NOMO-1 treated with dmso at 0.1 percent for 144 hours (cell line): Measurements from ENCODE around the gene PYROXD2.

Experiments used
- DNase-seq: peaks from one replicate; lab custom pipeline; 2025; ENCODE audit not compliant: unreplicated experiment; lab: John Stamatoyannopoulos, UW

PYROXD2 gene

DNA sequence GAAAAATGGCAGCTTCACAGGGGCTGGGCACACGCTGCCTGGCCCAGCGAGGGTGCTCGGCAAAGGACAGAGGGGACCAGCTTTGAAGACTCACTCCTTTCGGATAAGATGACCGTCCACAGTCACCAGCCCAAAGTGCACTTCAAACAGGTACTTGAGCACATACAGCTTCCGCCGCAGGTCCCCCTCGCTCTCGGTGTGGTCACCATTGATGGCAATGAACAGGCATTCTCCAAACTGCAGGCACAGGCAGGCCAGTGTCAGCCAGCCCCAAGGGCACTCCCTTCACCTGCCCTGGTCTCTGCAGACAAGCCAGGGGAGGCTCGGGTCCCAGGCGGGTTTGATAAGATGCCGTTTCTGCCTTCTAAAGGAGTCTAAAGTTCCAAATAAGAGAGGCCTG, 20.2 kb upstream of the PYROXD2 start:
- DNase-seq, result no peak

DNA sequence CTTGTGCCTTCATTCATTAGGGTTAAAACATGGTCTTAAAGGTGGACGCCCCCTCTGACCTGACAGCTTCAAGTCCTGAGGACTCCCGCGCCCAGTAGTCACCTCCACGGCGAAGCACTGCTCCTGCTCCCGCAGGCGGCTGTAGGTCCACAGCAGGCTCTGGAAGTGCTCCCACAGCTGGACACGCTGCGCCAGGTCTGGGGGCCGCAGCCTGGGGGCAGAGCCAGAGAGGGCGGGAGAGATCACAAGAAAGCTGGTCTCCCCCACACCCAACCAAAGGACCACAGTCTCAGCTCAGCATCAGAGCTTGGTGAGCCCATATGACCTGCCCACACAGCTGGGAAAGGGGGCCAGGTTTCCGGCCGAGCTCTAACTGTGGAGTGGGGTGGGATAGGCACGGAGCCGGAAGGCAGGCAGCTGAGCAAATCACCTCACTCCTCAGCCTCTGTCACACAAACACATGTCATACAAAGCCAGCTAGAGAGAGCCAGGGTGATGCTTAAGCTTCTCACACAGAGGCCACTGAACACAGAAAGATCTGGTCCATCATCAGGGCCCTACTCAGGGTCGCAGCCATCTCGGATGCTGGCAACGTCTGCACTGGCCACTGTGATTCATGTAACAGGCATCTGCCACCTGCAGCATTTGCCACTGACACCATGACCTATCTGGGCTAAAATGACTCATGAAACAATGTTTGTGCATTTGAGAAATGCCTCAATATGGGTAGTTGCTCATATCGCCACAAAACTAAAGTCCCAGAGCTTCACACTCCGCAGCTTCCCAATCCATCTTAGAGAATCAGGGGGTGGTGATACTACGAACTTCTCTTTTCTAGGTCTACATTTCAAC, 19.1 kb upstream of the PYROXD2 start:
- DNase-seq, result no peak

DNA sequence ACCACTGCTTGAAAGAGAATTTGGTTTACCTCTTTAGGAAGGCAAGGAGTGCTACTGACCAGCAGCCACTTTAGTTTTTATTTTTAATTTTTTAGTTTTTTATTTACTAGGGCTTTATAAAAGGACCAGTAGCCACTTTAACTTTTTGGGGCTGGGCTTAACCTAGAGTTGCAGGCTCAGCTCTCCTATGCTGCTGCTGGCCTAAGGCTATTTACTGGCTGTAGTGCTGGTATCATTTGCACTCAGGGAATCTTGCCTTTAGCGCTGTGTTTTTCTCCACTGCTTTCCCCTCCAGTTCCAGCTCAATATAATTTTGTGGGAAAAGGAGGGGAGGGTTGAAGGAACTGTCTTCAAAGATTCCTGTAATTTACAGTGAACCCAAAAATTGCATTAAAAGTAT, 18.4 kb upstream of the PYROXD2 start:
- DNase-seq, result no peak

DNA sequence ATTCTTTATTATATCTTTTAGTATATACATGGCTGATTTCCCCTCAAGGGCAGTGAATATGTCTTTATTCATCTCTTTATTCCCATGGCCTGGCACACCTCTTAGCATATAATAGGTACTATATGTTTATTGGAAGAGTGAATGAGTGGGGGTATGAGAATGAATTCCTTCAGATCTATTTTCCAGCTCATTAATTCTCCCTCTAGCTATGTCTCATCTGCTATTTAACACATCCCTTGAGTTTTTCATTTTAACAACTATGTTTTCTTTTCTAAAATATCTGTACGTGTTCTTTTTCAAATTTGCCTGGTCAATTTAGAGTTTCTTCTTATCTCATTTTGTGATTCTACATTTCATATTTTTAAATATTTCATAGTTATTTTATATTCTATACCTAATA, 17.3 kb upstream of the PYROXD2 start:
- DNase-seq, result no peak

DNA sequence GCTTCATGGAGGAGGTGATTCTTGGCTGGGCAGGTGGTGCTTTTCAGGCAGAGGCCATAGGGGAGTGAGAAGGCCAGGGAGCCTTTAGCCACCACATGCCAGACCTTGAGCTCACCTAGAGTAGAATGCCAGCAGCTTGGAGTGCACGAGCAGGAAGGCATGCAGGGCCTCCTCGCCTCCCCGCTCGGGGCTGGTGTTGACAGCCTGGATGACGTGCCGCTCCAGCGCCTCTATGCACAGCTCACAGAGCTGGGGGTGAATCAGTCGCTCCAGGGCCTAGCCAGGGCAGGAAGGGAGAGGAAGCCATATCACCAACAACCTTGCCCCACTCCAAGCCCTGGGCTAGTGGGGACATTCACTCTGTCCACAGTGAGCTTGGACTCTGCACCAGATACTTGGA, 16.0 kb upstream of the PYROXD2 start:
- DNase-seq, result no peak

DNA sequence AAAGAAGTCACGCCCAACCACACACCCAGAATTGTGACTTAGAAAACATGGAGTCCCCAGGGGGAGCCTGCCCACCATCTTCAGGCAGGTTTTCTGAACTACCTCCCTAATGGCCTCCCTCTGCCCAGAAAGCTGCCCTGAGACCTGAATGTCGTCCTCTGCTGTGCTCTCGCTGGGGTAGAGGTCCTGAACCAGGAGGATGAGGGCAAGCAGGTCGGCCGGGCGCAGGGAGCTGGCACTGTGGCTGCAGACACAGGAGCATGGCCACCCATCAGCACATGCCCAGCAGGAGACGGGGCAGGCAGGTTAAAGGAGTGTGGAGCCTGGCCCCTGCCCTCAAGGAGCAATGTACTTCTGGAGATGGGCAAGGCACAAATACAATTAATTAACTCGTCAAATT, 15.4 kb upstream of the PYROXD2 start:
- no peak for DNase-seq

DNA sequence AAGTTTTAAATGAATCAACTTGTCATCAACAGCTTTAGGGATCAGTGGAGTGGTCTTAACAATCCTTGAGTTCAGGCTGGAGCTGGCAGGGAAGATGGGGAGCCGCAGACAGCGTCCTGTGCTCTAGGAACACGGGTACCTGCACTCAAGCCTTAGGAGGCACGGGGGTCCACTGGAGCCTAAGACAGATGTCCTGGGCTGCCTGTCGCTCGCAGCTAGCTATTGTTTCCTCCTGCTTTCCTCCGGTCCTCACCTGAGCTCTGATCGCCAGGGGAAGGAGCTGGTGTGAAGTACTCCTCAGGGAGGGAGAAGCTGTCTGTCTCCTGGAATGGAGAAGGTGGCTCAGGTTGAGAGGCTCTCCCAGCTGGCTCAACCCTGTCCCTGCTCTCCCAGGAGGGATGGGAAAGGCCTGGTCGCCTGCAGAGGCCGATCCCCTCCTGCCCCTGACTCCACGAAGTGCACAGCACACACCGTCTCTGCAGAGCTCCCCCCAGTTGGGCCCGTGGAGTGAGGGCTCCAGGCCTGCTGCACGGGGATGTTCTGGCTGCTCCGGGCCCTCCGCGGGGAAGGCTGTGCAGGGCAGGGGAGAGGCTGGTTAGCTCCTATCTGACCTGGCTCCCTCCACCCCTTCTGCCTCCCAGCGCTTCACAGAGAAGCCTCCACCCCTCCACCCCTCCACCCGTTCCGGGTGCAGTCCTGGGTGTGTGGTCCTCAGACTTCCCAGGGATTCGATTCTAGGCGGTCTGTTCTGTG, 14.5 kb upstream of the PYROXD2 start:
- DNase-seq, result no peak

DNA sequence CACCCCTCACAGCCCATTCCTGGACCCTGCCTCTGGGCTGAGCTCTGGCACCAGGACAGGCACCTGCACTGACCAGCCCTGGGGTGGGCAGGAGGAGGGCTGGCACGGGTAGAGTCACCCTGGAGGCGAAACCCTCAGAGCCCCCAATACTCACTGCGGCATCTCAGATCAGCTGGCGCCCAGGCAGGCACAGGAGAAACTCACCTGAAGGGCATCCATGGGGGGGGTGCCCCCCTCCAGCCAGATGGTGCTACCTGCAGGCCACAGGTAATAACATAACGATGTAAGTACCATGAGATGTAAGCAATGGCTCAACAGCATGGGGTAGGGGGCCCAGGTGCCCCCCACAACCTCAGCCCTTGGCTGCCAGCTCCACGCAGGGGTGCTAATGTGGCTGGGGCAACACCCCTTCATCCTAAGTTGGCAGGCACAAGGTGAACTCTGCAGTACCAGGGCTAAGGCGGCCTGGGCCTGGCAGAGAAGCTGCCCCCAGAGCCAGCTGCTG, 12.1 kb upstream of the PYROXD2 start:
- DNase-seq, result no peak

DNA sequence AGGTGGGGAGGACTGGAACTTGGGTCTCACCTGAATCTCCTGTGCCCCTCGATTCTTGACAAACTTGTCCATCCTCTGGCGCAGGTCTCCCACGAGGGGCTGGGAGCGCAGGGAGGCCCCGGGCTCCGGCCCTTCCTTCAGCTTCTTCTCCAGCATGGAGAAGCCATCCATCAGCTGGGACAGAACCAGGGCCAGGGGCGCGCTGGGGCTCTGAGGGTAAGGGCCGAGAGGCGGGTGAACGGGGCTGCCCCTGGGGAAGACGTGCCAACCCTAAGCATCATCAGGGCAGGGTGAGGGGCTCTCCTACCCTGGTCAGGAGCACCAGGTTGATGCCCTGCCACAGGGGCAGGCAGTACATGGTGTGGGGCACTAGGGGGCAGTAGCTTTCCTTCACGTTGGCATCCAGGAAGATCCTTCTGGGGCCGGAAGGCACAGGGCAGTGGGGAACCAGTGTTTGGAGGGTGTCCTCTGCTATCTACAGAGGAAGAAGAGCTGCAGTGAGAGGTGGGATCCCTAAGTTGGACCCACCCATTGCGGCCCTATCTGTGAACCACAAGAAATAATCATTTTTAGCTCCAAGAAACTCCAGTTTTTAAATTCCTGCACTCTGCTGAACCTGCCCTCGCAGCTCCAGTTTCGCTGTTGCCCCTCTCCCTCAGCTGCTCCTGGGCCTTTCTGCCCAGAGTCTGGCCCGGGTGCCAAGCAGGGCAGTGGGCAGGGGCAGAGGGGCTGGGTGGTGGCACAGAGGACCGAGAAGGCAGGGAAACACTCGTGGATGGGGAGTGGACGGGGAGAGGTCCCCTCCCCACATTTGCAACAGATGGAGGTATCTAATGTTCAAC, 10.8 kb upstream of the PYROXD2 start:
- DNase-seq, result no peak

DNA sequence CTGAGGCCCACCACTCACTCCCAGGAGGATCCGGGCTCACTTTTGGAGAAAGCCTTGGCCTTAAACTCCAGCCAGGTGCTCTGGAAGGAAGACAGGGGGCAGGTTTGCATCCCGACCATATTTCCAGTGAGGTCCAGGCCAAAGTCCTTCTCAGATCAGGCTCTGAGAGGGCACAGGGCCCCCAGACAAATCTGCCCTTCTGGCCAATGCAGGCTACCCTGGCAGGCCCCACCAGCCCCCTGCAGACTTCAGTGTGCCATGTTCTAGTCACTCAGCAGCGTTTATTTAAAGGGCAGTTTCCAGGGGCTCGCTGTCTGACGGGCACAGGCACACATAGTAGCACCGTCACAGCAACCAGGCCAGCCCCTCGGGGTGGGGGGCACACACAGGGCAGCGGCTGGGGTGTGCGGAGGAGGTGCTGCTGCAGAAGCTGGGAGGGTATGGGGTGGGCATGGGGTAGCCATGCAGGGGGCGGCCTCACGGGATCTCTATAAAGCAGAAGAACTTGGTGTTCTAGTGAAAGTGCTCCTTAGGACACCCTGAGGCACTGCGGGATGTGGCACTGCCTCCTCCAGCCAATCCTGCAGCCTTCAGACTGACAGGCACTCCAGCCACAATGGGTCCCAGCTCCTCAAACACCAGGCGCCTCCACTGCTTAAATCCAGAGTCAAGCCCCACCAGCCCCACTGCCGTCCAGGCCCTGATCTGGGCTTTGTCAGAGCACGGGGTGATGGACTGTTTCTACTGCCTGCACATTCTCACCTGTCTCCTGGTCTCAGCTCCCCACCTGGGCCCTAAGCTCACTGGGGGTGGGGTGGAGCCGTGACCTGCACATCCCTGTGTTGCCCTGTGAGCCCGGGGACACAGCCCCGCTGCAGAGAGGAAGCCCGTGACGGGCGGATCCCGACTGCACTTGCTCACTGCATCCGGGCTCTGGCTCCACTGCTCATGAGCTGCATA, 9.6 kb upstream of the PYROXD2 start:
- no peak for DNase-seq

DNA sequence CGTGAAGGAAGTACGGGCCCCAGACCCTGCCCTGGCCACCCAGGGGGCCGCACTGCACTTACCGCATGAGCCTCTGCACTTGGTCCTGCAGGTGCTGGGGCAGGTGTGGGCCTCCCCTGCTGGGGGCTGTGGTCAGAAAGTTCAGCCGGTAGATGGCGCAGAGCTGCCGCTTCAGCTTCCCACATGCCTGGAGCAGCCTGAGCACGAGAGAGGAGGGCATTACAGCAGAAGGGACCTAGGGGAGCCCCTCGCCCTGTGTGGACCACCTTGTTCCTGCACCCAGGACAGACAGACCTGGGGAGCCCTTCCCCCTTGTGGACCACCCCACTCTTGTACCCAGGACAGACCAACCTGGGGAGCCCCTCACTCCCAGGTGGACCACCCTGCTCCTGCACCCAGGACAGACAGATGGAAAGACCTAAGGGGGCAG, 8.7 kb upstream of the PYROXD2 start:
- no peak for DNase-seq

DNA sequence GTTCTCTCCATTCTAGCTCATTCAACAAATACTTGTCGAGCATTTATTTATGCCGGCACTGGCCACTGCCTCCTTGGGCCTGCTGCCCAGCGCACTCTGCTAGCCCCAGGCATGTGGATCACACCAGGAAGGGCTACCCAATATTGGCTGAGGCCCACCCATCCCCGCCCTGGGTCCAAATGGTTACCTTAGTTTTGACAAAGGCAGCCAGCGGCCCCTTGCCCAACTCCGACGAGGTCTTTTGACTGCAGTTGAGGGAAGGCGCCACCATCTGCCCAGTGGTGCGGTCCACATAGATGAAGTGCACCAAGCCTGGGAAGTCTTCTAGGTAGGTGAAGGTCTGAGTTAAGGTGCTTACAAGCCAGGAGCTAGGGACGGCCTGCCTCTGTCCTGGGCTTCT, 7.2 kb upstream of the PYROXD2 start:
- DNase-seq, result no peak

DNA sequence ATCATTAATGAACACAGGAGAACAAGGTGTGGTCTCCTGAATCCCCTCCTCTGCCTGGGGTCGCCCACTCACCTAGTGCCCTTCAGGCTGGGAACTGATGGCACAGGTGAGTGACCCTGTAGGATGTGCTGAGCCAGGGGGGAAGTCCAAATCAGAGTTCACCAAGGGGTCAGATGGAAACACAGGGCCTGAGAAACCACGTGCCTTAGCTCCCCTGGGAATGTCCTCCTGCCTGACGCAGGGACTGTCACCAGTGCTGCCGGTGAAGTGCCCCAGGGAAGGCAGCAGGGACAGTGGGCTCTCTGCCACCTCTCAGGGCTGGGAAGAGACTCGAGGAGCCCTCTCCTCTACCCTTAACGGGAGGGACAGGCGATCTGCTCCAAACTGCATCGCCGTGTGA, 5.8 kb upstream of the PYROXD2 start:
- DNase-seq, result no peak

DNA sequence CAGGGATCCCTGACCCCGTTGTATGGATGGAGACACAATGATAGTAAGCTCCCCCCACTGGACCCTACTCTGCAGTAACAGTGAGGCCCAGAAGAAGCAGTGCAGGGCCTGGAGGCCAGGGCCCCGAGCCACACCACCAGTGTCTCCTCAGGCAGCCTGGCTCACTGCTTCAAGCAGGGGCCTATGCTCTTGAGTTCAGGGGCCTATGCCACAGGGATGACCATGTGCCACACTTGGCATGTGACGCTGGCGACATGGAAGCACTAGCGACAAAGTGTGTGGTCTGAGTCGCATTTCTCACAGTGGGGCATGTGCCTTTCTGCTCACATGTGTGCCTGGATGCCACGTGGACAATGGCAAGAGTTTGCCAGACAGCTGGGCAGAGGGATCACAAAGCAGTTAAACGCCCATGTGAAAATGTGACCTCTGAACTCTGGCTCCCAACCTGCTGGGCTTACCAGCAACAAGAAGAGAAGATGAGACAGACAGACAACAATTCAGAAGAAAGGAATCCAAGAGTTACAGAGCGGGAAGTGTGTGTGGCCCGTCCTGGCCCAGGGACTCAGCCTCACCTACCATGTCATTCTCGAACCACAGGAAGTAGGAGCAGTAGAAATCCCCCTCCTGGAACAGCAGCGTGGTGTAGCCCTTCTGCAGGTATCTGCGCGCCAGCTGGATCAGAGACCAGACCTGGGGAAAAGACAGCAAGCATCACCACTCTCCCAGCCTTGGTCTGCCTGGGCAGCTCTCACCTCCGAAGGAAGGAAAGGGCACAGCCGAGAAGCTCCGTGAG, 4.7 kb upstream of the PYROXD2 start:
- no peak for DNase-seq

DNA sequence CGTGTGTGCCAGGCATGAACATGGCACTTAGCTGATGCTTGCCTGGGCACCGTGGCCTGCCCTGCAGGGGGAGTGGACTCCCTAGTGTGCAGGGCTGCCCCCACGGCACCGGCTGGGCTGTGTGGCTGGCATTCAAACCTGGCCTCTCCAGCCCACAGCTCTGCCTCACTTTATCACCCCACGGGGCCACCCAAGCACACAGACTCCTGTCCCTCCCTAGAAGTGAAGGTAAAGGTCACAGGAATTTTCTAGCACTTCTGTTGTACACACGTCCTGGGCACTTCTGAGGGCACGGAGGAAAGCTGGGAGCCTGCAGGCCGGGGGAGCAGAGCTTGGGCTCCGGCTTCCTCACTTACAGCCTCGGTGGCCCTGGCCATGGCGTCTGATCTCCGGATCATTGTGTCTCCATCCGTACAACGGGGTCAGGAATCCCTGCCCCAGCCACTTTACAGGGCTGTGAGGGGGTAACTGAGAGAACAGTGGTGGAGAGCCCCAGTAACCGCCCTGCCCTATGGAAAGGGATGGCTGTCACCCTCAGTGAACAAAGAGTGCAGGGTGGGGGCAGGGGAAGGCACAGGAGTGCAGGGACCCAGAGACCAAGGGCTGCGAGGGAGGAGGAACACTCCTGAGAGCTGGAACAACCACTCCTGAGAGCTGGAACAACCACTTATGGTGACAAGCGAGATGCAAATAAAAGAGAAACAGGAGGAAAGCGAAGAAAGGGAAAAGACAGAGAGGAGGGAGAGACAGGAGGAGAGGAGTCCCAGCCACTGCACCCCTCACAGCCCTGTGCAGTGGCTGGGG, 3.9 kb upstream of the PYROXD2 start:
- no peak for DNase-seq

DNA sequence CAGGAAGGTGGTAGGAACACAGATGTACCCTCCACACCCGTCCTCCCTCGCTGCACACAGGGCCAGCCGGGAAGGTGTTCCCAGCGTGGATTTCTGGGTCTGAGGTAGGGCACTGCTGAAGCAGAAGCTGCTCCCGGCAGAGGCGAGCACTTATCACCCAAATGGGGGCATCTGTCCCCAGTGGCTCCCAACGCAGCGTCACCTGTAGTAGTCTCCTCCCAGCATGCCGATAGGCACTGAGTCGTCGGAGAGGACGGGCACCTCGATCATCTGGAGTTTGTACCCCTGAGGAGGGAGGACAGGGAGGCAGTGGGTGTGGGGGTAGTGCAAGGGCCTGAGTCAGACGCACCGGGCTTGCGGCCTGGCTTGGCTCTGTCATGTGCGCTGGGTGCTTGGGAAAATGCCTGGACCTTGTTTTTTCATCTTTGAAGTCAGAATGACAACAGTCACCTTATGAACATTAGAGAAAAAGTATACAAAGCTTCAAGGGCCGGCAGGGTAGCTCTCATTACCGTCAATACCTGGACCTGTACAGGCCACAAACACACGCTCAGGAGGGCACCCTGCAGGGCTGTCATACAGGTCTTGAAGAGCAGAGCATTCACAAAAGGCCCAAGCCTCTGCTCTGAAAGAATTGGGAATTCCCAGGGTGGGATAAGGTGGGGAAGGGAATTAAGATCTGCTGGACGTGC, 3.1 kb upstream of the PYROXD2 start:
- no peak for DNase-seq

DNA sequence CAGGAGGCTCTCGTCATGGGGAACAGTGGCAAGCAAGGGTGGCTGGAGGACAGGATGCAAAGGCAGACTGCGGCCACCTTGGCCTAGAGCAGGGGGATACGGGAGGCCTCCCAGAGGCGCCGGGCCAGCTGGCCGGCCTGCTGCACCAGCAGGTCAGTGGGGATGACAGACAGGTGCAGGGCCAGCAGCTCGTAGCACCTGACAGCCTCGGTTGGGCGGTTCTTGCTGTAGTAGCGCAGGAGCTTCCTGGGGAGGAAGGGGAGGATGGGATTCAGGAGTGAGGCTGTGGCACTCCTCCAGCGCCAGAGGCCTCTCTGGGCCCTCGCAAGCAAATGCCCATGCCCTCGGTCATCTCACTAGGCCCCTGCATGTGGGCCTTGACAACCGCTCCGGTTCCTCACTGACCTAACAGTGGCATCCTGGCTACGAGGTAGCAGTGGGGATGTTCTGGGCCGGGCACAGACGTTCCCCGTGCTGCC, 2.5 kb upstream of the PYROXD2 start:
- no peak for DNase-seq
